GM21528 (cell line): Measurements from ENCODE around the gene ZGLP1.

Experiments
- ATAC-seq: cut with Tn5 transposase; IDR thresholded peaks from one replicate; pipeline ENCODE4 v1.9.1; 2021; ENCODE audit warnings: mild to moderate bottlenecking, moderate library complexity; ENCODE audit not compliant: unreplicated experiment, low FRiP score

The ZGLP1 gene

DNA sequence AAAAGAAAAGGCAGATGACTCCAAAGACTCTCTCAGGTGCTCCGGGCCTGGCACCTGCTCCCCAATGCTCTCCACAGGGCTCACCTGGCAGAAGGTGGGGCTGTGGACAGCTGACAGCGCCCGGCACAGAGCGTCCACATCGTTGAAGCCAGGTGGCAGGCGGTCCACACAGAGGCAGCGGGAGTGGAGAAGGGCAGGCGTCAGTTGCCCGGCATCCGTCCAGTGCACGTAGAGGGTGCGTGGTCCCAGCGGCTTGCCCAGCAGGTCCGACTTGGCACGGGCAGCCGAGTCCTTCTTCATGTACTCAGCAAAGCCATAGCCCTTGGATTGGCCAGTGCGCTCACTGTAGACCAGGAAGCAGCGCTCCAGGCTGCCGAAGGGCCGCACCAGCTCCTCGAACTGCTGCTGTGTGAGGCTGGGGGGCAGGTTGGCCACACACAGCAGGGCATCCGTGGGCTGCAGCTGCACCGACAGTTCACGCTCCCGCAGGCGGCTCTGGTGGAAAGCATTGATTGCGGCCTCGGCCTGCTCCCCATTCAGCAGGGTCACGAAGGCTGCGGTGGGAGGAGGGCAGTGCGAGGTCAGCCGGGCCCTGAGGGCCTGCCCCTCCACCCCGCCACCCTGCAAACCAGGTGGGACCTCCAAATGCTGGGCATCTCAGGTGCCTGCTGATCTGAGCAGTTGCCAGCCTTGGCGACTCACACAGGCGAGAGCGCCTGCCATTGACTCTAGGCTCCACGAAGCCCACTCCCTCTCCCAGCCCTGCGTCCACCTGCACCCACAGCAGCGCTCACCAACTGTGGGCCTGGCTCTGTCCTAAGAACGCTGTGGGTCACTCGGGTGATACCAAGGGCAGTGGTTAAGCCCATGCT lies 19.2 kb upstream of the ZGLP1 start:
- ATAC-seq, result no peak

DNA sequence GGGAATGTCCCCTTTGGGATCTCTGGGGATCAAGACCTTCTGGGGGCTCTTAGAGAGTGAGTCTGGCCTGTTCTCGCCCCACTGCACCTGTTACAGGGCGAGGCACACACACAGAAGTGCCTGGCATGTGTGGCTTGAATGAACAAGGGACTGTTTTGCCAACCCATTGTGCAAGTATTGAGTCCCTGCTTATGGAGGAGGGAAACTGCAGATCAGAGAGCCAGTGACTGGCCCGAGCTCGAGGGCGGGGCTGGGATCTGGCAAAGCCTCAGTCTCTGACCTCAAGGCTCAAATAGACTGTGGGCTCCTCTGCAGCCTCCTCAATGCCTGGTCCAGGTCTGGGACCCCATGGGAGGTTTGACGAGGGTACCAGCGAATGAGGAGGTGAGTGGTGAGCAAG lies 18.2 kb upstream of the ZGLP1 start:
- ATAC-seq, result no peak

DNA sequence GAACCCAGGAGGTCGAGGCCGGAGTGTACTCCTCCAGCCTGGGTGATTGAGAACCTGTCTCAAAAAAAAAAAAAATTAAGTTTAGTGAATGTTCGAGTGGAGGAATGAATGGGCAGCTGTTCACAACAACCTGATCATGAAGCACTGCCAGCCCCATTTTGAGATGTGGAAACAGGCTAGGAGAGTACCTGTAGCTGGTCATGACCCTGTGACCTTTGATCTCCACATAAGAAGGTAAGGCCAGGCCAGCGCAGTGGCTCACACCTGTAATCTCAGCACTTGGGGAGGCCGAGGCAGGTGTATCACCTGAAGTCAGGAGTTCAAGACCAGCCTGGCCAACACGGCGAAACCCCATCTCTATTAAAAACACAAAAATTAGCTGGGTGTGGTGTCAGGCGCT lies 16.1 kb upstream of the ZGLP1 start:
- ATAC-seq, result no peak

DNA sequence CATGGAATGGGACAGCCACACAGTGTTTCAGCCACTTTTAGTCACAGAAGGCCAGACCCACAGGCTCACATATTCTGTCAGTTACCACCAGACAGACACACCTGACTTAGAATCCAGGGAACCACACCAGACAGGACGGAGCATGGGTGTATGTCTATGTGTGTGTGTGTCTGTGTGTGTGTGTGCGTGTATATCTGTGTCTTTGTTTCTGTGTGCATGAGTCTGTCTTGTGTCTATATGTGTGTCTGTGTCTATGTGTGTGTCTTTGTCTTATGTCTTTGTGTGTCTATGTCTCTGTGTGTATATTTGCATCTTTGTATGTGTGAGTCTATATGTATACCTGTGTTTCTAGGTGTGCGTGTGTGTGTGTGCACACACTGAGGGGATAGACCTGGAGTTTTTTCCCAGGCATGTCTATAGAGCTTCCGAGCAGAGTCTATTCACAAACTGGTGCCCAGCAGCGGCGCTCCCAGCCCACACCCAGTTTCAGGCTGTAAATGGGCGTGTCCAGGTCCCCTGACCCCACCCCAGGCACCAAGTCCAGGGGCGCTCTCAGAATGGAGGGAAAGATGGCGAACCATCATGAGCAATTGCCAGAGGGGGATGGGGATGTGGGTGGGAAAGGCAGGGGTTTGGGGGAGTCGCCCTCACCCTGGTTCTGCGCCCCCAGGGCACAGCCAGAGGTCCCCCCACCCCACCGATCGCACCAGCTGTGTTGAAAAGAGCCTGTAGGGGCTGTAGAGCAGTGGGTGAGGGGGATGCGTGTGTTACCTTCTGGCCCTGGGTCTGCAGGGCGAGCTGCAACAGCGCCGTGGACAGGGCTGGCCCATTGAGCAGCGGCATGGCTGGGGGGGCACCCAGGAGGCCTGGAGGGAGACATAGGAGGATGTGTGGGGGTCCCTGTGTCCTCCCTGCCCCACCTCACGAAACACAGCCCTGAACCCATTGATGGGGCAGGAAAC lies 12.5 kb upstream of the ZGLP1 start:
- ATAC-seq, result no peak

DNA sequence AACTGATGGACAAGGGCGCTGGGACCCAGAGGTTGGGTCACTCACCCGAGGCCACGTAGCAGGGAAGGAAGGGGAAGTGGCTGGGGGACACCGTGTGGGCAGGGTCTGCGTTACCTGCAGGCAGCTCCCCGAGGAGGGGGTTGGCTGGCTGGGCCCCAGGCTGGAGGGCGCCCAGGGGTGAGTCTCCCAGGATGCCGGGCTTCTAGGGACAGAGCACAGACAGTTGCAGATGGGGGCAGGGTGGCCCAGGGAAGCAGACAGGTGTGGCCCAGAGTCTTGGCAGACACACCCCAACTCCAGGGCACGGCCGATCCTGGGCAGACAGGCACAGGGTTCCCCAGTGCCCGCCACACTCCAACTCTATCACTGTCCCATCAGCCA lies 11.8 kb upstream of the ZGLP1 start:
- no peak for ATAC-seq

- ATAC-seq, result no peak
These were observed 11.2 kb upstream of the ZGLP1 start for GRCh38 chr19:10320602-10321416.

GRCh38 chr19:10318807-10319682 lies 9.4 kb upstream of the ZGLP1 start:
- no peak for ATAC-seq

DNA sequence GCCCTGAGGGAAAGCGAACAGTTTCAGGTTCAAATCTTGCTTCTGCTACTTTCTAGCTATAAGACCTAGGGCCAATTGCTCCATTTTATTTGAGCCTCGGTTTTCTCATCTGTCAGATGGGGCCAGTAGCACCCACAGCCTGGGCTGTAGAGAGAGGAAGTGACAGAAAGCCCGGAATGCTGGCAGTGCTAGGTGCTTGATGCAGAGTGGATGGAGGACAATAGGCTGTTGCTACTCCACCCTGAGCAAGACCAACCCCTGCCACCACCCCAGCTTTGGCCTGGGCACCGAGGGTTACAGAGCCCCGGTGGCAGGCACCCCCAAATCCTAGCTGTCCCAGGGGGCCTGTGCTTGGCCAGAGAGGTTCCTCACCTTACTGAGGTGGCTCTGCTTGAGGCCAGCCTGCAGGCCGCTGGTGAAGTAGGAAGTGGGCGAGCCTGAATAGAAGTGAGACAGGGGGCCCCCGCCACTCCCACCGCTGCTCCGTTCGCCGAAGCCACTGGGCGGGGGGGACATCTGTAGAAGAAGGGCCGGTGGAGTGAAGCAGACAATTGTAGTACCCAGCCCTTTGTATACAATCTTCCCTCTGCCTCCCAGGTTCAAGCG lies 8.3 kb upstream of the ZGLP1 start:
- no peak for ATAC-seq

GRCh38 chr19:10317045-10317856 lies 7.6 kb upstream of the ZGLP1 start:
- ATAC-seq, result no peak

DNA sequence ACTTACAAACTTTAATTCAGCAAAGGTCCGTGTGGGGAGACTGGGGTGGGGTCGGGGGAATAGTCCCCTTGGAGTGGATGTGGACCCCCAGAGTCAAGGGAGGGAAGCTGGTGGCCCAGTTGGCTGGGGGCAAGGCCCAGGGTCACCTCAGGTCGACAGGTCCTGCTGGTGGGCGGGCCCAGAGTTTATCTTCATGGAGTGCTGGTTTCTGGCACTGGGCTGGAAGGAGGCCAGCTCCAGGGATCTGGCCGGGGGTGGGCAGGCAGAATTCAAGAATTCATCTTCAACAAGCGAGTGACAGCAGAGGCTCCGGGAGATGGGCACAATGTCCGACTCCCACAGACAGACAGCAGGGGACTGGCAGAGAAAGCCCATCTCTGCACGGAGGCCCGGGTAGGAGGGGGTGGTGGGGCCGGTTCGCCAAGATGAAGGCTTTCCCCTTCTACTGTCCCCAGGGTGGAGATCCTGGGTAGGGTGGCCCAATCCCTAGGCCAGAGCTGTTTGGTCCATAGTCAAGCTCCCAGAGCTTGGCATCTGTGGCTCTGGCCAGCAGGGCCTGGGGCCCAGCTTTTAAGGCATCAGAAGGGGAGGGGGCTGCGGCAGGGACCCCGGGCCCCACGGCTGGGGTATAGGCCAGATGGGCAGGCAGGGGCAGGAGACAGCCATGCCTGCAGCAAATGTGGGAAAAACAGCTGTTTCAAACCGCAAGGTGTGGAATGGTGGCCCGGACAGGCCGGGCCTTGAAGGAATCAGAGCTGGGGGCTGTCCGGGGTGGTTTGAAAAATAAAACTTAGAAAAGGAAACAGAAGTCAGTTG lies 6.8 kb upstream of the ZGLP1 start:
- ATAC-seq, result peak; percentile 11

GRCh38 chr19:10315335-10316214 lies 6.0 kb upstream of the ZGLP1 start, which contains the start of gene FDX2:
Gene FDX2 (minus strand): TSS chr19:10316015. CDS start chr19:10315996, 19 bp downstream.
- peak; percentile 49 for ATAC-seq

GRCh38 chr19:10306327-10306726 lies 3.3 kb downstream of the ZGLP1 start:
- no peak for ATAC-seq

- no peak for ATAC-seq
These were observed 4.3 kb downstream of the ZGLP1 start for GRCh38 chr19:10305139-10305806.

- no peak for ATAC-seq
These were observed 9.8 kb downstream of the ZGLP1 start for GRCh38 chr19:10299545-10300458.
